DOHH2 (cell line): ENCODE results near the gene RHOBTB3.

ENCODE experiments used
- CTCF ChIP-seq: fragments of 200-600 bp; sonication (generic); IDR thresholded peaks from one replicate; pipeline ENCODE4 v1.5.1; 2014; ENCODE audit warnings: antibody characterized with exemption, mild to moderate bottlenecking, low read depth, low read length; ENCODE audit not compliant: poor library complexity, severe bottlenecking
- EZH2phosphoT487 ChIP-seq: fragments of 200-600 bp; sonication (generic); IDR thresholded peaks from 2 replicates; pipeline ENCODE4 v1.6.1; 2017; ENCODE audit warnings: borderline replicate concordance, mild to moderate bottlenecking, antibody characterized with exemption, low read length, moderate library complexity, mixed read lengths

- TF ChIP-seq CTCF: no peak
- no peak for TF ChIP-seq EZH2phosphoT487
Observed at GRCh38 chr5:95822043-95822541, 91.0 kb downstream of the RHOBTB3 start.
